K562 (cell line): ENCODE measurements around the gene CDYL. TPM values are rescaled to one million over a fixed set of nuclear protein-coding genes. Genes with fewer than 3 reads are reported as not detected.

Source experiments
- ATAC-seq: fragments of 200-7000 bp; cut with Tn5 transposase; 3 replicates; pipeline ENCODE4 v1.9.1; 2020; ENCODE audit warnings: moderate library complexity
- BruUV-seq: library from RNA; stranded (reverse); fragments of 400-500 nt; replicated peaks from 2 replicates; lab custom pipeline; 2021; lab: Mats Ljungman, UMichigan
- CTCF ChIA-PET: fragments of 300-600 bp; formaldehyde crosslinking; extraction: SDS; loops from one replicate; lab custom pipeline; 2021; ENCODE audit warnings: low intra/inter-chr PET ratio; lab: Yijun Ruan, JAX
- POLR2A ChIA-PET: fragments of 300-600, 350-650 bp; sonication (Branson Sonifier 250); formaldehyde crosslinking; extraction: SDS; loops from one replicate; lab custom pipeline; 2021; ENCODE audit warnings: antibody characterized with exemption, inconsistent platforms; lab: Yijun Ruan, JAX
- DNase-seq, 4 experiments: peaks; one replicate each; pipeline versions ENCODE4 v3.0.0 to v3.0.0-alpha.2; 2011 to 2018; ENCODE audit warnings: low spot score in 3 of 4, mixed read lengths in 3 of 4; ENCODE audit errors: extremely low read depth in 1 of 4
- FAIRE-seq: peaks from 2 replicates; lab custom pipeline; 2011; peaks lifted over from hg19 to GRCh38; lab: Jason Lieb, UNC
- H2AFZ ChIP-seq: 2 replicates; pipeline ENCODE4 v1.6.0; 2011; ENCODE audit warnings: low read depth, low read length, control low read depth, inconsistent platforms
- H3K27ac ChIP-seq: fragments of 200-600 bp; 3 replicates; pipeline ENCODE4 v1.8.0; 2011; ENCODE audit warnings: low read depth, mild to moderate bottlenecking, control low read depth, inconsistent platforms, low read length, moderate library complexity, mixed read lengths; ENCODE audit errors: extremely low read depth
- H3K27me3 ChIP-seq, 2 experiments: fragments of 300-600 bp in 1 of 2; 2 replicates in 1 of 2; 3 replicates in 1 of 2; pipeline versions ENCODE4 v1.6.0 to v1.8.0; 2011; ENCODE audit warnings: inconsistent platforms in 2 of 2, low read length in 2 of 2, mild to moderate bottlenecking in 1 of 2, mixed read lengths in 1 of 2, moderate library complexity in 1 of 2; ENCODE audit not compliant: control insufficient read depth in 2 of 2, insufficient read depth in 2 of 2
- H3K36me3 ChIP-seq: fragments of 300-600 bp; 3 replicates; pipeline ENCODE4 v1.8.0; 2011; ENCODE audit warnings: mild to moderate bottlenecking, low read length, inconsistent platforms; ENCODE audit not compliant: control insufficient read depth, insufficient read depth
- H3K4me1 ChIP-seq, 2 experiments: fragments of 200-600 bp in 1 of 2; replicated peaks in 1 of 2; 2 replicates in 1 of 2; 3 replicates in 1 of 2; pipeline versions ENCODE4 v1.5.1 to v1.8.0; 2011; ENCODE audit warnings: inconsistent platforms in 2 of 2, low read length in 2 of 2, mild to moderate bottlenecking in 1 of 2, mixed read lengths in 1 of 2, moderate library complexity in 1 of 2; ENCODE audit not compliant: control insufficient read depth in 2 of 2, insufficient read depth in 2 of 2
- H3K4me2 ChIP-seq: 2 replicates; pipeline ENCODE4 v1.6.1; 2011; ENCODE audit warnings: low read length, control low read depth, inconsistent platforms, mixed read lengths; ENCODE audit not compliant: insufficient read depth
- H3K4me3 ChIP-seq: fragments of 200-600 bp; sonication (generic), shearing (Covaris generic); 2 replicates; pipeline ENCODE4 v1.5.1; 2016; ENCODE audit warnings: control low read depth, inconsistent platforms
- H3K79me2 ChIP-seq: fragments of 200-600 bp; 3 replicates; pipeline ENCODE4 v1.8.0; 2011; ENCODE audit warnings: low read length, inconsistent platforms; ENCODE audit not compliant: control insufficient read depth, insufficient read depth
- H3K9ac ChIP-seq, 2 experiments: 2 replicates each; pipeline versions ENCODE4 v1.6.0 to v1.6.1; 2011; ENCODE audit warnings: low read depth in 2 of 2, low read length in 2 of 2, control low read depth in 1 of 2, inconsistent platforms in 1 of 2, mild to moderate bottlenecking in 1 of 2, mixed read lengths in 1 of 2; ENCODE audit not compliant: insufficient read depth in 1 of 2
- H3K9me1 ChIP-seq: one replicate; pipeline ENCODE4 v1.6.0; 2011; ENCODE audit warnings: inconsistent platforms, mild to moderate bottlenecking, low read length, moderate library complexity; ENCODE audit not compliant: control insufficient read depth, insufficient read depth
- H3K9me3 ChIP-seq: replicated peaks from 2 replicates; pipeline ENCODE4 v1.5.1; 2011; ENCODE audit warnings: low read depth, low read length, inconsistent platforms; ENCODE audit not compliant: control insufficient read depth, insufficient read depth
- H4K20me1 ChIP-seq: replicated peaks from 2 replicates; pipeline ENCODE4 v1.6.1; 2011; ENCODE audit warnings: low read length, inconsistent platforms, mixed read lengths; ENCODE audit not compliant: control insufficient read depth, insufficient read depth
- DPF2 ChIP-seq: fragments of 450-650 bp; IDR thresholded peaks from 2 replicates; pipeline ENCODE4 v1.6.1; 2016
- EP400 ChIP-seq: fragments of 450-650 bp; IDR thresholded peaks from 2 replicates; pipeline ENCODE4 v1.6.1; 2017; ENCODE audit warnings: antibody characterized with exemption, mild to moderate bottlenecking, moderate library complexity
- ETS2 ChIP-seq: IDR thresholded peaks from 2 replicates; pipeline ENCODE4 v1.6.1; 2016; ENCODE audit warnings: borderline replicate concordance, missing genetic modification characterization, mild to moderate bottlenecking, moderate library complexity, missing compliant biosample characterization; ENCODE audit not compliant: poor library complexity, severe bottlenecking
- GABPA ChIP-seq: fragments of 200-800 bp; sonication (Bioruptor generic); conservative IDR thresholded peaks from 2 replicates; pipeline ENCODE4 v1.6.1; 2016; ENCODE audit warnings: low read depth, missing genetic modification characterization, missing compliant biosample characterization
- HNRNPK ChIP-seq: fragments of 200-400 bp; formaldehyde crosslinking; IDR thresholded peaks from one replicate; pipeline ENCODE4 v1.6.1; 2018; ENCODE audit warnings: mild to moderate bottlenecking, low read depth, low read length; ENCODE audit not compliant: poor library complexity, severe bottlenecking
- LARP7 ChIP-seq: fragments of 450-650 bp; IDR thresholded peaks from 2 replicates; pipeline ENCODE4 v1.6.1; 2016
- RBM39 ChIP-seq: fragments of 200-400 bp; formaldehyde crosslinking; optimal IDR thresholded peaks from 2 replicates; pipeline ENCODE3; 2018; ENCODE audit warnings: low read depth, low read length
- SIX5 ChIP-seq, 2 experiments: IDR thresholded peaks; 2 replicates each; pipeline ENCODE4 v1.6.1; 2011; ENCODE audit warnings: low read length in 2 of 2, borderline replicate concordance in 1 of 2, low read depth in 1 of 2, mild to moderate bottlenecking in 1 of 2, moderate library complexity in 1 of 2; ENCODE audit not compliant: insufficient read depth in 1 of 2
- TCF3 ChIP-seq: sonication (generic); formaldehyde crosslinking; IDR thresholded peaks from 2 replicates; pipeline ENCODE4 v1.4.0; 2020; ENCODE audit warnings: mild to moderate bottlenecking, missing genetic modification reagents
- ZNF24 ChIP-seq: fragments of 450-650 bp; IDR thresholded peaks from 2 replicates; pipeline ENCODE4 v1.6.1; 2016
- ZNF280A ChIP-seq: fragments of 450-650 bp; IDR thresholded peaks from 2 replicates; pipeline ENCODE4 v1.6.1; 2018; ENCODE audit warnings: mild to moderate bottlenecking, low read depth; ENCODE audit not compliant: partially characterized antibody
- WGBS: fragments of 100-300 bp; shearing (Covaris generic); methylation state at CpG from one replicate; pipeline ENCODE4 v1.1.6; 2016; ENCODE audit warnings: low coverage, mixed read lengths; ENCODE audit not compliant: insufficient coverage; ENCODE audit errors: missing lambda C conversion rate; 5-methylcytosine and 5-hydroxymethylcytosine counted together
- in situ Hi-C: fragments of 300-500 bp; cut with MboI; formaldehyde crosslinking; loops from 4 replicates; pipeline ENCODE4 v1.15.0; 2018; ENCODE audit warnings: inconsistent platforms, mixed read lengths
- intact Hi-C: fragments of 100-400 bp; cut with micrococcal nuclease; formaldehyde crosslinking; loops from 2 replicates; pipeline ENCODE4 v1.14.2; 2022
- polyA plus RNA-seq, 8 experiments: library from polyadenylated mRNA; depleted of rRNA in 4 of 8; stranded (reverse) in 5 of 8; unstranded in 3 of 8; fragments of >200 nt; fragmentation: Nextera tagmentation in 2 of 8; fragmentation: Illumina TruSeq in 1 of 8; extraction: Ambion mirVana in 2 of 8; extraction: Trizol in 1 of 8; gene quantifications; 2 replicates each; pipeline versions ENCODE4 v1.2.1 to v1.2.3, GENCODE V29; 2011 to 2014; ENCODE audit warnings: inconsistent platforms in 1 of 8, missing spikeins in 1 of 8
- total RNA-seq, 7 experiments: library from RNA; depleted of rRNA in 6 of 7; stranded (reverse); fragments of >200 nt in 6 of 7; fragmentation: Illumina TruSeq in 2 of 7; extraction: Trizol in 2 of 7; gene quantifications; 2 replicates each; pipeline versions ENCODE4 v1.2.1 to v1.2.3, GENCODE V29; 2011 to 2021; ENCODE audit warnings: low replicate concordance in 1 of 7
- TF ChIP-seq, protein P1 (sequence below), 2 experiments: IDR thresholded peaks; 2 replicates each; pipeline ENCODE4 v1.6.1; 2011; ENCODE audit warnings: borderline replicate concordance in 1 of 2, control low read depth in 1 of 2, low read depth in 1 of 2, low read length in 1 of 2, mild to moderate bottlenecking in 1 of 2, mixed read lengths in 1 of 2, moderate library complexity in 1 of 2; ENCODE audit not compliant: insufficient read depth in 1 of 2, insufficient read length in 1 of 2, poor library complexity in 1 of 2, severe bottlenecking in 1 of 2; ENCODE audit errors: extremely low read depth in 1 of 2

Gene CDYL
- total and polyA plus RNA-seq, 9 of the 15 experiments (the other 6 are each of a cell fraction or from before 2014, with no cell fraction given): 8.1 to 45.8 (median 40.8) TPM

GRCh38 chr6:4901386-4902061, 125.3 kb downstream of the CDYL start:
- Histone ChIP-seq H3K27ac (no peak overlapping the region), H3K9me3 (no peaks in the 10 kb centered on the region), H3K4me1 (peaks cover 0 to 6% of the 10 kb centered on the region in 2 experiments; a peak in 2 of 5 replicates), H3K4me3 (no peak overlapping the region), H3K9ac (no peak overlapping the region), H3K36me3 (peaks cover 34% of the 10 kb centered on the region), H3K4me2 (no peak overlapping the region), H2AFZ (no peak overlapping the region), H3K9me1 (peaks cover 4% of the 10 kb centered on the region), H3K27me3 (no peaks in the 10 kb centered on the region), H4K20me1 (peaks cover 6% of the 10 kb centered on the region; the same call in 1 of the 2 replicates), H3K79me2 (peaks cover 24% of the 10 kb centered on the region)
- FAIRE-seq (no peak), DNase-seq (no peak), ATAC-seq (no peak)
- CTCF ChIA-PET: interaction anchor here (0.6 kb wide), 1 partner anchor 326 kb away, joined by 3 read pairs; no protein-coding TSS in a partner anchor
- BruUV-seq: no TSS peak
- in situ Hi-C loops: no loop called here
- TF ChIP-seq ETS2 (tag) (no peak), LARP7 (no peak), HNRNPK (no peak), RBM39 (no peak), EP400 (no peak), DPF2 (no peak), ZNF24 (no peak), TCF3 (CRISPR knock-in tag) (no peak), SIX5 (IDR thresholded peaks at IDR 0.05; ENCODE audit: borderline replicate concordance in 1 of 2, insufficient read depth in 1 of 2, low read depth in 1 of 2, low read length in 2 of 2) (no peak), GABPA (tag) (no peak), ZNF280A (no peak)
- TF ChIP-seq, protein P1, sequence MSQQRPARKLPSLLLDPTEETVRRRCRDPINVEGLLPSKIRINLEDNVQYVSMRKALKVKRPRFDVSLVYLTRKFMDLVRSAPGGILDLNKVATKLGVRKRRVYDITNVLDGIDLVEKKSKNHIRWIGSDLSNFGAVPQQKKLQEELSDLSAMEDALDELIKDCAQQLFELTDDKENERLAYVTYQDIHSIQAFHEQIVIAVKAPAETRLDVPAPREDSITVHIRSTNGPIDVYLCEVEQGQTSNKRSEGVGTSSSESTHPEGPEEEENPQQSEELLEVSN (IDR thresholded peaks at IDR 0.05; ENCODE audit: borderline replicate concordance in 1 of 2, extremely low read depth in 1 of 2, insufficient read depth in 1 of 2, insufficient read length in 1 of 2, low read depth in 1 of 2, low read length in 1 of 2, poor library complexity in 1 of 2, severe bottlenecking in 1 of 2): no peak
- intact Hi-C loops: no loop called here
- WGBS: 89% methylated on average over 8 of the region's 8 CpGs
- POLR2A ChIA-PET: no interaction called here
